ENCODE data around the gene CLEC4D. TPM values are rescaled to one million over a fixed set of nuclear protein-coding genes. Genes with fewer than 3 reads are reported as not detected.
"Not testable (repeated sequence)": the region's sequence is repeated elsewhere in the genome, so short reads cannot be mapped to it uniquely, and the experiment has no call there.

Gene CLEC4D
- total RNA-seq, 1 donor from 2014 or later: not detected

- intact Hi-C loops (cut with micrococcal nuclease): no loop called here
Measured at GRCh38 chr12:8532045-8532444, 18.7 kb downstream of the CLEC4D start.

- intact Hi-C loops (cut with micrococcal nuclease): not testable (repeated sequence)
Measured at GRCh38 chr12:8537820-8538219, 24.5 kb downstream of the CLEC4D start.

- intact Hi-C loops (cut with micrococcal nuclease): loop anchor here (10.0 kb wide), 1 partner anchor 144 kb away; no protein-coding TSS in a partner anchor
Measured at GRCh38 chr12:8540831-8541230, 27.5 kb downstream of the CLEC4D start, which contains the start of gene CLEC4E. CLEC4E (minus strand) TSS chr12:8540905; CDS start chr12:8540797, 108 bp downstream.

GRCh38 chr12:8541562-8541961 lies 28.3 kb downstream of the CLEC4D start:
- intact Hi-C loops (cut with micrococcal nuclease): loop anchor here (10.0 kb wide), 1 partner anchor 143 kb away; no protein-coding TSS in a partner anchor

GRCh38 chr12:8544295-8544694 lies 31.0 kb downstream of the CLEC4D start:
- intact Hi-C loops (cut with micrococcal nuclease): loop anchor here (1.0 to 10.0 kb wide), 6 partner anchors 65 to 505 kb away; no protein-coding TSS in a partner anchor

GRCh38 chr12:8546591-8546990 lies 33.3 kb downstream of the CLEC4D start:
- intact Hi-C loops (cut with micrococcal nuclease): loop anchor here (10.0 kb wide), 1 partner anchor 138 kb away; no protein-coding TSS in a partner anchor

- intact Hi-C loops (cut with micrococcal nuclease): loop anchor here (10.0 kb wide), 1 partner anchor 137 kb away; no protein-coding TSS in a partner anchor
Measured at GRCh38 chr12:8547645-8548044, 34.3 kb downstream of the CLEC4D start.

- intact Hi-C loops (cut with micrococcal nuclease): loop anchor here (10.0 kb wide), 1 partner anchor 137 kb away; no protein-coding TSS in a partner anchor
Measured at GRCh38 chr12:8548192-8548591, 34.9 kb downstream of the CLEC4D start.

- intact Hi-C loops (cut with micrococcal nuclease): loop anchor here (10.0 kb wide), 1 partner anchor 135 kb away; no protein-coding TSS in a partner anchor
Measured at GRCh38 chr12:8549381-8549780, 36.1 kb downstream of the CLEC4D start.

GRCh38 chr12:8553088-8553627 lies 39.9 kb downstream of the CLEC4D start:
- intact Hi-C loops (cut with micrococcal nuclease): no loop called here

- intact Hi-C loops (cut with micrococcal nuclease): no loop called here
Measured at GRCh38 chr12:8554451-8555195, 41.3 kb downstream of the CLEC4D start.

- intact Hi-C loops (cut with micrococcal nuclease): no loop called here
Measured at GRCh38 chr12:8556531-8557097, 43.3 kb downstream of the CLEC4D start.

GRCh38 chr12:8559676-8560075 lies 46.4 kb downstream of the CLEC4D start:
- intact Hi-C loops (cut with micrococcal nuclease): no loop called here

- intact Hi-C loops (cut with micrococcal nuclease): no loop called here
Measured at GRCh38 chr12:8561011-8561410, 47.7 kb downstream of the CLEC4D start.

- intact Hi-C loops (cut with micrococcal nuclease): no loop called here
Measured at GRCh38 chr12:8562310-8562709, 49.0 kb downstream of the CLEC4D start.

GRCh38 chr12:8563356-8563755 lies 50.1 kb downstream of the CLEC4D start:
- intact Hi-C loops (cut with micrococcal nuclease): no loop called here

- intact Hi-C loops (cut with micrococcal nuclease): no loop called here
Measured at GRCh38 chr12:8564656-8565055, 51.4 kb downstream of the CLEC4D start.

GRCh38 chr12:8566052-8566451 lies 52.7 kb downstream of the CLEC4D start:
- intact Hi-C loops (cut with micrococcal nuclease): not testable (repeated sequence)

- intact Hi-C loops (cut with micrococcal nuclease): no loop called here
Measured at GRCh38 chr12:8566525-8566924, 53.2 kb downstream of the CLEC4D start.

Measured in T-helper 1 cell treated with Interleukin-12 subunit alpha and Interleukin-12 subunit beta and Interleukin-4 antibody, amounts not matched to agents 30 ng/mL and 1 ng/mL, for 36 hours (primary cell).